ENCODE measurements around the gene SMAD1.
A peak's percentile ranks its signal among the peaks of the same experiment; 100 is the strongest.

Gene SMAD1

GRCh38 chr4:145489556-145489955, 7.9 kb downstream of the SMAD1 start:
- DNase-seq = no peak

- DNase-seq = no peak
These were observed 8.7 kb downstream of the SMAD1 start for GRCh38 chr4:145490361-145490760.

- no peak for DNase-seq
These were observed 9.1 kb downstream of the SMAD1 start for GRCh38 chr4:145490796-145491195.

- DNase-seq = no peak
These were observed 10.7 kb downstream of the SMAD1 start for GRCh38 chr4:145492376-145492775.

GRCh38 chr4:145493166-145493565, 11.5 kb downstream of the SMAD1 start:
- DNase-seq = no peak

- DNase-seq = no peak
These were observed 13.1 kb downstream of the SMAD1 start for GRCh38 chr4:145494666-145495270.

- no peak for DNase-seq
These were observed 14.6 kb downstream of the SMAD1 start for GRCh38 chr4:145496292-145496691.

GRCh38 chr4:145497199-145498149, 15.8 kb downstream of the SMAD1 start:
- DNase-seq = no peak

GRCh38 chr4:145498430-145498829, 16.8 kb downstream of the SMAD1 start:
- no peak for DNase-seq

GRCh38 chr4:145501051-145501660, 19.5 kb downstream of the SMAD1 start:
- no peak for DNase-seq

GRCh38 chr4:145502809-145503208, 21.2 kb downstream of the SMAD1 start:
- DNase-seq = no peak

GRCh38 chr4:145503486-145504072, 21.9 kb downstream of the SMAD1 start:
- no peak for DNase-seq

GRCh38 chr4:145505995-145506394, 24.3 kb downstream of the SMAD1 start:
- DNase-seq = no peak

GRCh38 chr4:145507636-145508035, 26.0 kb downstream of the SMAD1 start:
- no peak for DNase-seq

- DNase-seq = no peak
These were observed 30.4 kb downstream of the SMAD1 start for GRCh38 chr4:145511913-145512522.

GRCh38 chr4:145513020-145513621, 31.5 kb downstream of the SMAD1 start:
- DNase-seq = no peak

- DNase-seq = no peak
These were observed 38.5 kb downstream of the SMAD1 start for GRCh38 chr4:145520172-145520571.

GRCh38 chr4:145521282-145521681, 39.6 kb downstream of the SMAD1 start:
- no peak for DNase-seq

- DNase-seq = no peak
These were observed 41.5 kb downstream of the SMAD1 start for GRCh38 chr4:145523117-145523516.

- DNase-seq = no peak
These were observed 42.9 kb downstream of the SMAD1 start for GRCh38 chr4:145524552-145524951.

GRCh38 chr4:145525291-145525740, 43.7 kb downstream of the SMAD1 start:
- peak in 2 of 14 donors; percentile 9 to 17 for DNase-seq

- no peak for DNase-seq
These were observed 46.1 kb downstream of the SMAD1 start for GRCh38 chr4:145527773-145528172.

Data from C1 segment of cervical spinal cord (tissue), 14 donors.